Liver (tissue), 2 donors: ENCODE measurements around the gene FAH.

ENCODE experiments used
- TF ChIP-seq, protein P1 (sequence below): IDR thresholded peaks from 2 replicates; pipeline ENCODE4 v1.6.1; 2016; ENCODE audit warnings: antibody characterized with exemption
- TF ChIP-seq, protein P2 (sequence below): fragments of 150-350 bp; IDR thresholded peaks from 2 replicates; pipeline ENCODE4 v1.5.1; 2017; ENCODE audit warnings: improper control_type of control experiment, low read depth, low read length; ENCODE audit not compliant: missing input control
- donor health status: healthy.

DNA sequence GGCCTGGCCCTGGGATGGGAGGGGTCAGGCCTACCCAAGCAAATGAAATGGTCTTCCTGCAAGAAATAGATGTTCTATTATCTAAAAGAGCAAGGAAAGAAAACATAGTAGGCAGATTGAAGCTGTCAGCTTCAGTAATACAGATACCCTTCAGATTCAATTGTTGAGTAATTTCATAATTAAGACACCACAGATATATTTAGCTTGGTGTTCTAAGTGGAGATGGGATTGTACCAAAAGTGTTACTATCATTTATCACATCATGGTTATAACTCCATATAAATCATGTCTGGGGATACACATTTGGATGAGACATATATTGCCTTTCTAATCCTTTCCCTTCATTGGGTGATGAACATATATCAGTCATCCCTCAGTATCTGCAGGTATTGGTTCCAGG, 41.9 kb upstream of the FAH start:
- TF ChIP-seq, protein P1, sequence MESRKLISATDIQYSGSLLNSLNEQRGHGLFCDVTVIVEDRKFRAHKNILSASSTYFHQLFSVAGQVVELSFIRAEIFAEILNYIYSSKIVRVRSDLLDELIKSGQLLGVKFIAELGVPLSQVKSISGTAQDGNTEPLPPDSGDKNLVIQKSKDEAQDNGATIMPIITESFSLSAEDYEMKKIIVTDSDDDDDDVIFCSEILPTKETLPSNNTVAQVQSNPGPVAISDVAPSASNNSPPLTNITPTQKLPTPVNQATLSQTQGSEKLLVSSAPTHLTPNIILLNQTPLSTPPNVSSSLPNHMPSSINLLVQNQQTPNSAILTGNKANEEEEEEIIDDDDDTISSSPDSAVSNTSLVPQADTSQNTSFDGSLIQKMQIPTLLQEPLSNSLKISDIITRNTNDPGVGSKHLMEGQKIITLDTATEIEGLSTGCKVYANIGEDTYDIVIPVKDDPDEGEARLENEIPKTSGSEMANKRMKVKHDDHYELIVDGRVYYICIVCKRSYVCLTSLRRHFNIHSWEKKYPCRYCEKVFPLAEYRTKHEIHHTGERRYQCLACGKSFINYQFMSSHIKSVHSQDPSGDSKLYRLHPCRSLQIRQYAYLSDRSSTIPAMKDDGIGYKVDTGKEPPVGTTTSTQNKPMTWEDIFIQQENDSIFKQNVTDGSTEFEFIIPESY = no peak
- TF ChIP-seq, protein P2, sequence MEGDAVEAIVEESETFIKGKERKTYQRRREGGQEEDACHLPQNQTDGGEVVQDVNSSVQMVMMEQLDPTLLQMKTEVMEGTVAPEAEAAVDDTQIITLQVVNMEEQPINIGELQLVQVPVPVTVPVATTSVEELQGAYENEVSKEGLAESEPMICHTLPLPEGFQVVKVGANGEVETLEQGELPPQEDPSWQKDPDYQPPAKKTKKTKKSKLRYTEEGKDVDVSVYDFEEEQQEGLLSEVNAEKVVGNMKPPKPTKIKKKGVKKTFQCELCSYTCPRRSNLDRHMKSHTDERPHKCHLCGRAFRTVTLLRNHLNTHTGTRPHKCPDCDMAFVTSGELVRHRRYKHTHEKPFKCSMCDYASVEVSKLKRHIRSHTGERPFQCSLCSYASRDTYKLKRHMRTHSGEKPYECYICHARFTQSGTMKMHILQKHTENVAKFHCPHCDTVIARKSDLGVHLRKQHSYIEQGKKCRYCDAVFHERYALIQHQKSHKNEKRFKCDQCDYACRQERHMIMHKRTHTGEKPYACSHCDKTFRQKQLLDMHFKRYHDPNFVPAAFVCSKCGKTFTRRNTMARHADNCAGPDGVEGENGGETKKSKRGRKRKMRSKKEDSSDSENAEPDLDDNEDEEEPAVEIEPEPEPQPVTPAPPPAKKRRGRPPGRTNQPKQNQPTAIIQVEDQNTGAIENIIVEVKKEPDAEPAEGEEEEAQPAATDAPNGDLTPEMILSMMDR = no peak
